D341Med (cell line): Measurements from ENCODE around the gene ADARB1.

Experiments used
- DNase-seq: peaks from one replicate; pipeline ENCODE4 v3.0.0; 2012; ENCODE audit warnings: low spot score

Gene ADARB1

GRCh38 chr21:45252448-45252925 lies 178.1 kb downstream of the ADARB1 start:
- DNase-seq = no peak

- no peak for DNase-seq
Measured at GRCh38 chr21:45253180-45253579, 178.8 kb downstream of the ADARB1 start.

GRCh38 chr21:45253633-45254459 lies 179.5 kb downstream of the ADARB1 start:
- DNase-seq = no peak

- DNase-seq = no peak
Measured at GRCh38 chr21:45254460-45254930, 180.1 kb downstream of the ADARB1 start.

- DNase-seq = peak; percentile 46
Measured at GRCh38 chr21:45255381-45256020, 181.1 kb downstream of the ADARB1 start.

GRCh38 chr21:45256021-45256911 lies 181.9 kb downstream of the ADARB1 start:
- peak; percentile 28 for DNase-seq

GRCh38 chr21:45256912-45257672 lies 182.7 kb downstream of the ADARB1 start:
- DNase-seq = peak; percentile 38

GRCh38 chr21:45257673-45258341 lies 183.4 kb downstream of the ADARB1 start:
- DNase-seq = peak; percentile 24

GRCh38 chr21:45258466-45258865 lies 184.1 kb downstream of the ADARB1 start:
- DNase-seq = peak; percentile 14

GRCh38 chr21:45259206-45259840 lies 184.9 kb downstream of the ADARB1 start:
- DNase-seq = peak; percentile 20

- peak; percentile 3 for DNase-seq
Measured at GRCh38 chr21:45260191-45260825, 185.9 kb downstream of the ADARB1 start.

- peak; percentile 12 for DNase-seq
Measured at GRCh38 chr21:45261093-45261492, 186.7 kb downstream of the ADARB1 start.

- DNase-seq = peak; percentile 16
Measured at GRCh38 chr21:45262041-45262581, 187.7 kb downstream of the ADARB1 start.

GRCh38 chr21:45262616-45263015 lies 188.2 kb downstream of the ADARB1 start:
- peak; percentile 25 for DNase-seq

- peak; percentile 21 for DNase-seq
Measured at GRCh38 chr21:45263534-45263933, 189.2 kb downstream of the ADARB1 start.

- DNase-seq = peak; percentile 30
Measured at GRCh38 chr21:45264146-45264911, 189.9 kb downstream of the ADARB1 start.

- DNase-seq = peak; percentile 20
Measured at GRCh38 chr21:45264912-45265515, 190.6 kb downstream of the ADARB1 start.
